MM.1S (cell line): ENCODE data around the gene PPP1R26.

Experiments
- EZH2 ChIP-seq: fragments of 300-600 bp; sonication (generic); optimal IDR thresholded peaks from 2 replicates; pipeline ENCODE3; 2017; ENCODE audit warnings: low read depth, mild to moderate bottlenecking, antibody characterized with exemption, low read length, mixed read lengths
- EZH2phosphoT487 ChIP-seq: fragments of 300-600 bp; sonication (generic); IDR thresholded peaks from 2 replicates; pipeline ENCODE4 v1.6.1; 2018; ENCODE audit warnings: antibody characterized with exemption, low read length
- TF ChIP-seq, protein P1 (sequence below): fragments of 300-600 bp; sonication (generic); IDR thresholded peaks from 2 replicates; pipeline ENCODE4 v1.5.1; 2016; ENCODE audit warnings: antibody characterized with exemption, low read length, mixed read lengths

DNA sequence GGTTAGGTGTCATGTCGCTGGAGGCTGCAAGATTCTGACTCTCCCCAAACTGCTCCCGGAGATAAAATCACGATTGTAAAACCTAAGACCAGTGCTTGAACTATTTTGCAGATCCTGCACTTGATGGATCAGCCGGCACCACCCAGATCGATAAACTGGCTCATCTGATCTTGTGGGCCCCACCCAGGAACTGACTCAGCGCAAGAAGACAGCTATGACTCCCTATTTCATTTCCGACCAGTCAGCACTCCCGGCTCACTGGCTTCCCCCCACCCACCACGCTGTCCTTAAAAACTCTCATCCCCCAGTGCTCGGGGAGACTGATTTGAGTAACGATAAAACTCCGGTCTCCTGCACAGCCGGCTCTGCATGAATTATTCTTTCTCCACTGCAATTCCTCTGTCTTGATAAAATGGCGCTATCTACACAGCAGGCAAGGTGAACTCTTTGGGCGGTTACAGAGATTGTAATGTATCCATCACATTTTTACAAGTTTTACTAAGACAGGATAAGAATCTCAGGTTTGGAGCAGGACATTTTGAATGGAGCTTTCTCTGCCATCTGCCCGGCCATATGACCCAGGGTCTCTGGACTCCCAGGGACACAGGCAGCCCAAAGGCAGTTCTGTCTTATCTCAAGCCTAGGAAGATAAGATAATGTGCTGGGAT is 10.6 kb upstream of the PPP1R26 start:
- TF ChIP-seq, protein P1, sequence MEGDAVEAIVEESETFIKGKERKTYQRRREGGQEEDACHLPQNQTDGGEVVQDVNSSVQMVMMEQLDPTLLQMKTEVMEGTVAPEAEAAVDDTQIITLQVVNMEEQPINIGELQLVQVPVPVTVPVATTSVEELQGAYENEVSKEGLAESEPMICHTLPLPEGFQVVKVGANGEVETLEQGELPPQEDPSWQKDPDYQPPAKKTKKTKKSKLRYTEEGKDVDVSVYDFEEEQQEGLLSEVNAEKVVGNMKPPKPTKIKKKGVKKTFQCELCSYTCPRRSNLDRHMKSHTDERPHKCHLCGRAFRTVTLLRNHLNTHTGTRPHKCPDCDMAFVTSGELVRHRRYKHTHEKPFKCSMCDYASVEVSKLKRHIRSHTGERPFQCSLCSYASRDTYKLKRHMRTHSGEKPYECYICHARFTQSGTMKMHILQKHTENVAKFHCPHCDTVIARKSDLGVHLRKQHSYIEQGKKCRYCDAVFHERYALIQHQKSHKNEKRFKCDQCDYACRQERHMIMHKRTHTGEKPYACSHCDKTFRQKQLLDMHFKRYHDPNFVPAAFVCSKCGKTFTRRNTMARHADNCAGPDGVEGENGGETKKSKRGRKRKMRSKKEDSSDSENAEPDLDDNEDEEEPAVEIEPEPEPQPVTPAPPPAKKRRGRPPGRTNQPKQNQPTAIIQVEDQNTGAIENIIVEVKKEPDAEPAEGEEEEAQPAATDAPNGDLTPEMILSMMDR: no peak
- no peak for TF ChIP-seq EZH2phosphoT487
- TF ChIP-seq EZH2: no peak
